Measurements from ENCODE around the gene SLC25A26. TPM values are rescaled to one million over a fixed set of nuclear protein-coding genes. Genes with fewer than 3 reads are reported as not detected.

The SLC25A26 gene
- total and polyA plus RNA-seq, 9 donors, result 17.3 to 32.3 (median 22.6) TPM

- H3K27me3 ChIP-seq, result no peaks in the 10 kb centered on the region
- intact Hi-C loops (cut with DNase I), result no loop called here
- WGBS, 3 donors, result 90 to 93% (median 91%) methylated on average over 4 of the region's 4 CpGs
- H3K4me3 ChIP-seq, result no peak overlapping the region
- TF ChIP-seq, protein P1, sequence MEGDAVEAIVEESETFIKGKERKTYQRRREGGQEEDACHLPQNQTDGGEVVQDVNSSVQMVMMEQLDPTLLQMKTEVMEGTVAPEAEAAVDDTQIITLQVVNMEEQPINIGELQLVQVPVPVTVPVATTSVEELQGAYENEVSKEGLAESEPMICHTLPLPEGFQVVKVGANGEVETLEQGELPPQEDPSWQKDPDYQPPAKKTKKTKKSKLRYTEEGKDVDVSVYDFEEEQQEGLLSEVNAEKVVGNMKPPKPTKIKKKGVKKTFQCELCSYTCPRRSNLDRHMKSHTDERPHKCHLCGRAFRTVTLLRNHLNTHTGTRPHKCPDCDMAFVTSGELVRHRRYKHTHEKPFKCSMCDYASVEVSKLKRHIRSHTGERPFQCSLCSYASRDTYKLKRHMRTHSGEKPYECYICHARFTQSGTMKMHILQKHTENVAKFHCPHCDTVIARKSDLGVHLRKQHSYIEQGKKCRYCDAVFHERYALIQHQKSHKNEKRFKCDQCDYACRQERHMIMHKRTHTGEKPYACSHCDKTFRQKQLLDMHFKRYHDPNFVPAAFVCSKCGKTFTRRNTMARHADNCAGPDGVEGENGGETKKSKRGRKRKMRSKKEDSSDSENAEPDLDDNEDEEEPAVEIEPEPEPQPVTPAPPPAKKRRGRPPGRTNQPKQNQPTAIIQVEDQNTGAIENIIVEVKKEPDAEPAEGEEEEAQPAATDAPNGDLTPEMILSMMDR (IDR thresholded peaks at IDR 0.05), result no peak
- TF ChIP-seq EP300 (IDR thresholded peaks at IDR 0.05), result no peak
- no peak for TF ChIP-seq POLR2A (IDR thresholded peaks at IDR 0.05)
- DNase-seq, result no peak
- no peaks in the 10 kb centered on the region for H3K9me3 ChIP-seq
- no peak overlapping the region for H3K27ac ChIP-seq
- no peaks in the 10 kb centered on the region for H3K36me3 ChIP-seq
- H3K4me1 ChIP-seq (ENCODE audit: insufficient read depth), result peaks cover 2% of the 10 kb centered on the region
These were observed 48.1 kb downstream of the SLC25A26 start for GRCh38 chr3:66268864-66269263.

GRCh38 chr3:66269411-66269810 is 48.6 kb downstream of the SLC25A26 start:
- WGBS, 3 donors, result 70 to 83% (median 81%) methylated on average over 1 of the region's 1 CpG
- Histone ChIP-seq H3K27me3 (no peaks in the 10 kb centered on the region), H3K27ac (no peak overlapping the region), H3K4me1 (ENCODE audit: insufficient read depth) (peaks cover 2% of the 10 kb centered on the region), H3K4me3 (no peak overlapping the region), H3K36me3 (no peaks in the 10 kb centered on the region), H3K9me3 (no peaks in the 10 kb centered on the region)
- TF ChIP-seq, protein P1 (IDR thresholded peaks at IDR 0.05), result no peak
- TF ChIP-seq POLR2A (IDR thresholded peaks at IDR 0.05) (no peak), EP300 (IDR thresholded peaks at IDR 0.05) (no peak)
- intact Hi-C loops (cut with DNase I), result no loop called here
- DNase-seq, result no peak

- no peak overlapping the region for H3K27ac ChIP-seq
- peaks cover 2% of the 10 kb centered on the region for H3K4me1 ChIP-seq (ENCODE audit: insufficient read depth)
- H3K27me3 ChIP-seq, result no peaks in the 10 kb centered on the region
- TF ChIP-seq, protein P1 (IDR thresholded peaks at IDR 0.05), result no peak
- no peaks in the 10 kb centered on the region for H3K36me3 ChIP-seq
- DNase-seq, result no peak
- no peak overlapping the region for H3K4me3 ChIP-seq
- no peaks in the 10 kb centered on the region for H3K9me3 ChIP-seq
- intact Hi-C loops (cut with DNase I), result no loop called here
- 14 to 21% (median 16%) methylated on average over 1 of the region's 1 CpG for WGBS, 3 donors
These were observed 49.5 kb downstream of the SLC25A26 start for GRCh38 chr3:66270288-66270687.

GRCh38 chr3:66270701-66271100 is 49.9 kb downstream of the SLC25A26 start:
- no peak for DNase-seq
- H3K27me3 ChIP-seq, result no peaks in the 10 kb centered on the region
- no peaks in the 10 kb centered on the region for H3K9me3 ChIP-seq
- no peak overlapping the region for H3K27ac ChIP-seq
- H3K4me3 ChIP-seq, result no peak overlapping the region
- H3K36me3 ChIP-seq, result no peaks in the 10 kb centered on the region
- intact Hi-C loops (cut with DNase I), result no loop called here
- TF ChIP-seq POLR2A (IDR thresholded peaks at IDR 0.05) (no peak), EP300 (IDR thresholded peaks at IDR 0.05) (no peak)
- TF ChIP-seq, protein P1 (IDR thresholded peaks at IDR 0.05), result no peak
- peaks cover 2% of the 10 kb centered on the region for H3K4me1 ChIP-seq (ENCODE audit: insufficient read depth)
- 19 to 48% (median 25%) methylated on average over 2 of the region's 2 CpGs for WGBS, 3 donors

- no peaks in the 10 kb centered on the region for H3K9me3 ChIP-seq
- no peak for DNase-seq
- no peak for TF ChIP-seq EP300 (IDR thresholded peaks at IDR 0.05)
- TF ChIP-seq, protein P1 (IDR thresholded peaks at IDR 0.05), result no peak
- no peak for TF ChIP-seq POLR2A (IDR thresholded peaks at IDR 0.05)
- intact Hi-C loops (cut with DNase I), result no loop called here
- 95 to 99% (median 96%) methylated on average over 2 of the region's 2 CpGs for WGBS, 3 donors
- no peak overlapping the region for H3K4me3 ChIP-seq
- no peaks in the 10 kb centered on the region for H3K27me3 ChIP-seq
- H3K36me3 ChIP-seq, result no peaks in the 10 kb centered on the region
- H3K4me1 ChIP-seq (ENCODE audit: insufficient read depth), result peaks cover 2% of the 10 kb centered on the region
- H3K27ac ChIP-seq, result no peak overlapping the region
These were observed 50.4 kb downstream of the SLC25A26 start for GRCh38 chr3:66271231-66271630.
